MG63 (cell line): ENCODE results near the gene NOTO. TPM values are rescaled to one million over a fixed set of nuclear protein-coding genes. Genes with fewer than 3 reads are reported as not detected.

Source experiments
- DNase-seq: peaks from one replicate; pipeline ENCODE4 v3.0.0-alpha.2; 2020
- H3K27me3 ChIP-seq: fragments of 250-450 bp; sonication (Bioruptor Pico); 2 replicates; pipeline ENCODE4 v1.5.1; 2020; ENCODE audit warnings: mild to moderate bottlenecking, moderate library complexity
- H3K36me3 ChIP-seq: fragments of 250-450 bp; sonication (Bioruptor Pico); 2 replicates; pipeline ENCODE4 v1.5.1; 2020; ENCODE audit warnings: mild to moderate bottlenecking, moderate library complexity
- H3K4me3 ChIP-seq: fragments of 250-450 bp; sonication (Bioruptor Pico); 2 replicates; pipeline ENCODE4 v1.5.1; 2020; ENCODE audit warnings: mild to moderate bottlenecking, moderate library complexity
- H3K9me3 ChIP-seq: fragments of 250-450 bp; sonication (Bioruptor Pico); 2 replicates; pipeline ENCODE4 v1.5.1; 2020; ENCODE audit warnings: mild to moderate bottlenecking, moderate library complexity
- total RNA-seq: library from RNA; depleted of rRNA; stranded (reverse); fragments of >200 nt; shearing (Covaris generic); gene quantifications from 2 replicates; pipeline ENCODE4 v1.2.3, GENCODE V29; 2014; ENCODE audit warnings: low replicate concordance

NOTO gene
- total RNA-seq, 1 experiment from 2014 or later: 0.16 TPM

DNA sequence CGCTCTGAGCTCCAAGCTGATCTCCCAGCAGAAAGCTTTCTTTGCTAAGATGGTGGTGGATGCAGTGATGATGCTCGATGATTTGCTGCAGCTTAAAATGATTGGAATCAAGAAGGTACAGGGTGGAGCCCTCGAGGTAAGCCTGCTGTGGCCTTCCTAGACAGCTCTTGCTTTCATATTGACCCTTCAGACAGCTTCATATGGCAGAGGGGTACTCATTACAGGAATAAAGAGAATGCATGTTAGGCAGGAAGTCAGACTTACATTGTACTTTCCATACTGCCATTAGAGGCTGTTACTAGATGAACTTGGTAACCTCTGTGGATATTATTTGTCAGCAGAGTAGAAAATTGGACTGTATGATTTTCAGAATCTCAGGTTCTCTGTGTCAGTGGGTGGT lies 42.2 kb downstream of the NOTO start:
- H3K36me3 ChIP-seq: peaks cover 96% of the 10 kb centered on the region
- DNase-seq: no peak
- H3K9me3 ChIP-seq: no peaks in the 10 kb centered on the region

DNA sequence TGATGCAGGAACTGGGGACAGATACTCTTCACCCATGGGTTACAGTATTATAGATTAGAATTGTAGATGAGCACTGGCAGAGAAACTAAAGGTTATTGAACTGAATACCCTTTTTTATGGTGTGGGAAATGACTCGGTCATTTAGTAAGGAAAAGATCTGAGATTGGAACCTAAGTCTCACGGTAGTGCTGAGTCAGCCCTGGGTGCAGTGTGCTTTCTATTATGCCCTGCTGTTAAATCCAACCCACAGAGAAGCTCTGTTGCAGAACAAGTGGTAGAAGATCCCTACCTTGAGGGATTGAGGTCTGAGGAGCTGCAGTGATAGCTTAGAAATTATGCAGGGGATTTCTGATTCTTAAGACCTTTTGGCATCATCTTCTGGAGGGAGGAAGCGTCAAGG lies 44.5 kb downstream of the NOTO start:
- H3K36me3 ChIP-seq: peaks cover 92% of the 10 kb centered on the region
- no peak for DNase-seq

More for the DNA sequence above, 42.2 kb downstream of the NOTO start:
- no peaks in the 10 kb centered on the region for H3K27me3 ChIP-seq
- H3K4me3 ChIP-seq: no peak overlapping the region

DNA sequence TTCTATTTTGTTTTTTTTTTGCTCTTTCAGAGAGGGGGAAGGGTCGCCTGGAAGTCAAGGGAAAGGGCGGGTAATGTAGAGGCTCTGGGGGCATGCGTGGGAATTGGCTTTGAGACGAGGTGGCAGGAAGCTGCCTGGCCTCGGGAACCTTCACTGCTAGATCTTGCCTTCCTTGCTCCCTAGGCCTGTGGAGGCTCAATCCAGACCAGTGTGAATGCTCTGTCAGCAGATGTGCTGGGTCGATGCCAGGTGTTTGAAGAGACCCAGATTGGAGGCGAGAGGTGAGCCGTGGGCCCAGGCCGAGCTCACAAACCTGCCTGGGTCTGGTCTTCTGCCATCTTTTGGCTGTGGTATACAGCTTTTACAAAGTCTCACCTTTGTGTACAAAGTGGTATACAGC lies 47.3 kb downstream of the NOTO start:
- Histone ChIP-seq H3K9me3 (no peaks in the 10 kb centered on the region), H3K36me3 (peaks cover 86% of the 10 kb centered on the region), H3K4me3 (no peak overlapping the region), H3K27me3 (no peaks in the 10 kb centered on the region)
- DNase-seq: no peak

More for the DNA sequence above, 44.5 kb downstream of the NOTO start:
- no peaks in the 10 kb centered on the region for H3K27me3 ChIP-seq
- H3K9me3 ChIP-seq: no peaks in the 10 kb centered on the region
- H3K4me3 ChIP-seq: no peak overlapping the region

DNA sequence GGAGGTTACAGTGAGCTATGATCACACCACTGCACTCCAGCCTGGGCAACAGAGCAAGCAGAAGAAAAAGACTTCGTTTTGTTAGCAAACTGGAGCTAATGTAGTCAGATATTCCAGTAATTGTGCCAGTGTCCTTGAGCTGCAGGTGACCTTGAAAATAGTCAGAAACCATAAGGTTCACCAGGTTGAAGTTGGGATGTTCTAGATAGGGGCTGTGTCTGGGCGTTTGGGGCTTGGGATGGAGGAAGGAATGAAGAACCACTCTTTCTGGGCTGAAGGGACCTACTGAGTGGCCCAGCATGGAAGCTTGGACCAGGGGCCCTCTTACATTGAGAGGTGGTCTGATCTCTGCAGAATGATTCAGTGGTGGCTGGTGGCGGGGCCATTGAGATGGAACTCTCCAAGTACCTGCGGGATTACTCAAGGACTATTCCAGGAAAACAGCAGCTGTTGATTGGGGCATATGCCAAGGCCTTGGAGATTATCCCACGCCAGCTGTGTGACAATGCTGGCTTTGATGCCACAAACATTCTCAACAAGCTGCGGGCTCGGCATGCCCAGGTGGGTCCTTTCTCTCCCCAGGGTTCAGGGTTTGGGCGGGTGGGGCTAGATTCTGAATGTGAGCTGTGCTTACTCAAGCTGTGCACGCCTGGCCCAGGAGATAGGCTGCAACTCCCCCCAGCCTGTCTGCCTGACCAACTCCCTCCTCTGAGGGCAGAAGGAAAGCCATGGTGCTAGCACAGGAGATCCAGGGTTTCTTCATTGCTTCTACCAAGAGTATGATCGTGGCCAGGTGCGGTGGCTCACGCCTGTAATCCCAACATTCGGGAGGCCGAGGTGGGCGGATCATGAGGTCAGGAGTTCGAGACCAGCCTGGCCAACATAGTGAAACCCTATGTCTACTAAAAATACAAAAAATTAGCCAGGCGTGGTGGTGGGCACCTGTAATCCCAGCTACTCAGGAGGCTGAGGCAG lies 48.8 kb downstream of the NOTO start:
- no peak overlapping the region for H3K4me3 ChIP-seq
- H3K9me3 ChIP-seq: no peaks in the 10 kb centered on the region
- H3K27me3 ChIP-seq: no peaks in the 10 kb centered on the region
- no peak for DNase-seq
- H3K36me3 ChIP-seq: peaks cover 71% of the 10 kb centered on the region

DNA sequence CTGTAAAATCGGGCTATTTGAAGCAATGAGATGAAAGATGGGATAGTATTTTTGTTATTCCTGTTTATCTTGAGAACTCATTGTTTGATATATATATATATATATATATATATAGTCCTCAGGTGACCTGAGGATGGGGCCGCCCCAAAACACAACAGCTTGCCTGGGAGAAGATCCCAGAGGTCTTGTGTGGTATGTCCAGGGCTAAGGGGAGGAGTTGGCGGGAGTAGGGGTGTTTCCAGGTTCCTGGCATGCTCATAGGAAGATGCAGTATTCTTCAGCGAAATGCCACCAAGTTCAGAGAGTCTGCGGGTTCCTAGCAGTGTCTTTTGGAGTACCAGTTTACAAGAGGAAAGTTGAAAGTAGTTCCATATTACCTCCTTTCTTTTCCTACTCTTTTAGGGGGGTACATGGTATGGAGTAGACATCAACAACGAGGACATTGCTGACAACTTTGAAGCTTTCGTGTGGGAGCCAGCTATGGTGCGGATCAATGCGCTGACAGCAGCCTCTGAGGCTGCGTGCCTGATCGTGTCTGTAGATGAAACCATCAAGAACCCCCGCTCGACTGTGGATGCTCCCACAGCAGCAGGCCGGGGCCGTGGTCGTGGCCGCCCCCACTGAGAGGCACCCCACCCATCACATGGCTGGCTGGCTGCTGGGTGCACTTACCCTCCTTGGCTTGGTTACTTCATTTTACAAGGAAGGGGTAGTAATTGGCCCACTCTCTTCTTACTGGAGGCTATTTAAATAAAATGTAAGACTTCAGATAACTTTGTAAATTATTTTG lies 50.1 kb downstream of the NOTO start:
- H3K9me3 ChIP-seq: no peaks in the 10 kb centered on the region
- peaks cover 58% of the 10 kb centered on the region for H3K36me3 ChIP-seq

DNA sequence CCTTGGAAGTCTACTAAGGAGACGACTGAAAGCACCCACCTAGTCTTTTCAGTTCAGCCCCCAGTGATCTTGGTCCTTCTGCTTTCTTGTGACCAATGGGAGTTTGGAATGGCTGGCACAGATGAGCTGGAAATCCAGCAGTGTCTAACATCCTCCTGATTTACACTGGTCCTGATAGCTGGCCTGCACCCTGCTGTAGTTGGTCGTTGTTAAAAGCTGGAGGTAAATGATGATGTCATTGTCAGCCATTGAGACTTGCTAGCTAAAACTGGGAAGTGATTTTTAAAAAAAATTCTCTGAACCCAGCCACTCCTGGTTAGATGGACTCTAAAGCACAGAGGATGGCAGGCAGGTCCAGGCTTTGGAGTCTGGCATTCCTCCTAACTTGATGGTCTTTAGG lies 51.0 kb downstream of the NOTO start:
- no peaks in the 10 kb centered on the region for H3K27me3 ChIP-seq
- no peak overlapping the region for H3K4me3 ChIP-seq
- DNase-seq: no peak
- no peaks in the 10 kb centered on the region for H3K9me3 ChIP-seq
- peaks cover 51% of the 10 kb centered on the region for H3K36me3 ChIP-seq

More for the DNA sequence above, 50.1 kb downstream of the NOTO start:
- Histone ChIP-seq H3K4me3 (no peak overlapping the region), H3K27me3 (no peaks in the 10 kb centered on the region)
- no peak for DNase-seq

DNA sequence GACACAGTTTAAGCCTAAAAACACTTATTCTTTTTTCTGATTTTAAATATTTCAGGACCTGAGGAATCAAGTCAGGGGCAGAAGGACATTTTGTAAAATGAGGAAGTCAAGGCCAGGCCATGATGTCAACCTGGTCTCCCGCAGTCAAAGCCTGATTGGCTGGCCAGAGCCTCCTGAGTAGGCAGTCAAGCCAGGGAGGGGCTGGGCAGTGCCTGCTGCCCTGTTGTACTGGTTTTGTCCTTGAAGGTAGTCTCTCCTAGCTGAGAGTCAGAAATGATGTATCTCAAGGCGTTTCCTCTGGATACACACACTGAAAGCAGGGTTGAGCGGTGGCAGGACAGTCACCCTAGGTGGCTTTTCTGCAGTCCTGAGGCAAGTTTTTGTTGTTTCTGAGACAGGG lies 51.5 kb downstream of the NOTO start:
- H3K36me3 ChIP-seq: peaks cover 46% of the 10 kb centered on the region
- no peak overlapping the region for H3K4me3 ChIP-seq

DNA sequence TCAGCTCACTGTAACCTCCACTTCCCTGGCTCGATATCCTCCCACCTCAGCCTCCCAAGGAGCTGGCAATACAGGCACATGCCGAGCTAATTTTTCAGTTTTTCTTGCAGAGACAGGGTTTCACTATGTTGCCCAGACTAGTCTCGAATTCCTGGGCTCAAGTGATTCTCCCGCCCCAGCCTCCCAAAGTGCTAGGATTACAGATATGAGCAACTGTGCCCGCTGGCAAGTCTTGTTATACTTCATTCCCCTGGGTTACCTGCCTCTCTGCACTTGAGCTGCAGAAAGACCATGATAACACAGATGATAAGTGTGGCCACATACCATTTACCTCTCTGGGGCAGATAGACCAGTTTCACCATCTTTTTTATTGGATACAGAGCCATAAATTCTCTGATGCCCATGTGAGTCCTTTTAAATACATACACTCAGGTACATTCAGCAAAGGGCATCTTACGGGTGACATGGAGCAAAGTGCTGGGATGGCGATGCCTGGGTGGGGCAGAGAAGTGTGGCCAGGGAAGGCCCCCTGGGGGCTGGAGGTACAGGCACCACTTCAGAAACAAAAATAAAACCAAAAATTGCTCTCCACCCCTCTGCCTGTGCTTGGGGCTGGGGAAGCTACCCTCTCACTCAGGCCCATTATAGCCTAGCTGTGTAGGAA lies 52.1 kb downstream of the NOTO start:
- no peak for DNase-seq
- no peak overlapping the region for H3K4me3 ChIP-seq
- no peaks in the 10 kb centered on the region for H3K9me3 ChIP-seq
- no peaks in the 10 kb centered on the region for H3K27me3 ChIP-seq
- peaks cover 40% of the 10 kb centered on the region for H3K36me3 ChIP-seq

More for the DNA sequence above, 51.5 kb downstream of the NOTO start:
- H3K27me3 ChIP-seq: no peaks in the 10 kb centered on the region
- no peaks in the 10 kb centered on the region for H3K9me3 ChIP-seq
- DNase-seq: no peak

DNA sequence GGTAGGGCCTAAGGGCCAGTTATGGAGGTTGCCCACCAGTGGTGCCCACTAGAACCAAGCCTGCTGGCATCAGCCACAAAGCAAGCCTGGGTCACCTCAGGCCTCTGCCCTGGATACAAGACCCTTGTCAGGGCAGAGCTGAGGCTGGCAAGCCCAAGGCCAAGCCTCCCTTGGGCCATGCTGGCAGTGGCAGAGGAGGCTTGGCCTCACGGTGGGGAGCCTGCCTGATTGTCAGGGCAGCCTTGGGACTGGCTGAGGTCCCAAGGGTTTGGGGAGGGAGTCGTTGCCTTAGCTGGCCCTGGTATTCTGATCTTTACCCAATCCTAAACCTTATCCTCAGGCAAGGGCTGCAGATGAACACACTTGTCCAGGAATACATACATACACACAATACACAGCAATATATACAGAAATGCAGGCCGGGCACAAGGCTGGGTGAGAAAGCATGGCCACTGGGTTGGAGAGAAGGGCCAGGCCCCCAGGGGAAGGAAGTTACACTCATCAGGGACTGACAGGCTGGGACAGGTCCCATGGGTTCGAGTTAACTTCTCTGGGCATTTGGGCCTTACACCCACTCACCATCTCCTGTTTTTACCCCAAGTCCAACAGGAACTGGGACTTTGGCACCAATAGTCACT lies 52.8 kb downstream of the NOTO start:
- no peaks in the 10 kb centered on the region for H3K9me3 ChIP-seq
- peaks cover 34% of the 10 kb centered on the region for H3K36me3 ChIP-seq
- DNase-seq: no peak
- no peak overlapping the region for H3K4me3 ChIP-seq
- no peaks in the 10 kb centered on the region for H3K27me3 ChIP-seq

DNA sequence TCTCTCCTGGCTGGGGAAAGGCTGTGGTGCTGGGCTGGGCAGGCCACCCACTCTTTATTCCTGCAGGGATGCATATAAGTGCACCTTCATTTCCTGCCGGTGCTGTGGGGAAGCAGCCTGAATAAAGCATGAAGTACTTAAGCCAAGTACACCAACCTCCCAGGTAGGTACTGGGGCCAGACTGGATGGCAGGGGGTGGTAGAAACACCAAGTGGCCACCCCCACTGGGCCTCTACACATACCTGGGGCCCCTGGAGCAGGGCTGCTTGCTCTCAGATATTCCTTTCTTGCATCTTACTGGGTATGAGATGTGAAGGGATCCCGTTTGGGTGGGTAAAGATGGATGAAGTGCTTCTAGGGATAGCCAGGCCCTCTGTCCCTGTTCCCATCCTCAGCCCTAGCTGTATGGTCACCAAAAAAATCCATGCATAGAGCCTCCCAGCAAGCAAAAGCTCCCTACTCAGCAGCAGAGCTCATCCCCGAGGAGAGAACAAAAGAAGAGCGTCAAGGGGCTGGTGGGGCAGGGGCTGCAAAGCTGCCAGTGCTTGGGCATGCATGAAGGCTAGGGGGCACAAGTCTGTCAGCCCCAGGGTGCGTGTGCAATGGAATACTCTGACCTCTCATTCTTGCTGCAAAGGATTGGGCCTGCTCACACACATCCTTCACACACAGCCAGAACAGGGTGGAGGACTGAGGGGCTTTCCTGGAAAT lies 53.7 kb downstream of the NOTO start:
- Histone ChIP-seq H3K27me3 (no peaks in the 10 kb centered on the region), H3K9me3 (no peaks in the 10 kb centered on the region), H3K36me3 (peaks cover 24% of the 10 kb centered on the region), H3K4me3 (no peak overlapping the region)
- DNase-seq: no peak

DNA sequence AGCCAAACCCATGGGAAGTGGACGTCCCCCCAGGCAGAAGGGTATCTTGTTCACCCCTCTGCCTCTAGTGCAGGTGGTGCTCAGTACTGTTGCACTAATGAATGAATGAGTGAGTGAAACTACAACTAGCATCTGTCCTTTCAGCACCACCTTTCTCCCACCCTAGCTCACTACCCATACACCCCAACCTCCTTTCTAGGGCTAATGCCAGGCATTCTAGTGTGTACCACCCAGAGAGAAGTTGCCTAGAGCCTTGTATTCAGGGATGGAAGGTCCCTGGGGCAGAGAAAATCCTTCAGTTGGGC lies 54.2 kb downstream of the NOTO start:
- DNase-seq: no peak
- no peaks in the 10 kb centered on the region for H3K9me3 ChIP-seq
- H3K27me3 ChIP-seq: no peaks in the 10 kb centered on the region
- H3K4me3 ChIP-seq: no peak overlapping the region
- H3K36me3 ChIP-seq: peaks cover 21% of the 10 kb centered on the region

DNA sequence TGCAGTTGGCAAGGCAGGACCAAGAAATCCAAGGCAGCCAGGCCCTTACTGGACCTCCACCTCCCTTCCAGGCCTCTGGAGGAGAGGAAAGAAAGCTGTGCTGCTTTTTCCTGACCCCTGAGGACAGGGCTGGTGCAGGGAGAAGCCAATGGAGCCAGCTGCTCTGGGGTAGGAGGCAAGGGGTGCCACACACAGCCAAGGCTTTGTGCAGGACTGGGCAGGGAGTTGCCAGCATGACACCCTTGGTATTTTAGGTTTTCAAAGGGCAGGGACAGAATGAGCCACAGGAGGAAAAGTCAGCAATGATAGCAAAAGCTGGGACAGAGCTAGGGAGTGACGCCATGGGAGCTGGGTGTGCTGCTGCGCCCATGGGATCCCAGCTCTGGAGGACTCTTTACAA lies 54.6 kb downstream of the NOTO start:
- H3K9me3 ChIP-seq: no peaks in the 10 kb centered on the region
- no peak for DNase-seq
- H3K27me3 ChIP-seq: no peaks in the 10 kb centered on the region
- peaks cover 20% of the 10 kb centered on the region for H3K36me3 ChIP-seq
- H3K4me3 ChIP-seq: no peak overlapping the region

DNA sequence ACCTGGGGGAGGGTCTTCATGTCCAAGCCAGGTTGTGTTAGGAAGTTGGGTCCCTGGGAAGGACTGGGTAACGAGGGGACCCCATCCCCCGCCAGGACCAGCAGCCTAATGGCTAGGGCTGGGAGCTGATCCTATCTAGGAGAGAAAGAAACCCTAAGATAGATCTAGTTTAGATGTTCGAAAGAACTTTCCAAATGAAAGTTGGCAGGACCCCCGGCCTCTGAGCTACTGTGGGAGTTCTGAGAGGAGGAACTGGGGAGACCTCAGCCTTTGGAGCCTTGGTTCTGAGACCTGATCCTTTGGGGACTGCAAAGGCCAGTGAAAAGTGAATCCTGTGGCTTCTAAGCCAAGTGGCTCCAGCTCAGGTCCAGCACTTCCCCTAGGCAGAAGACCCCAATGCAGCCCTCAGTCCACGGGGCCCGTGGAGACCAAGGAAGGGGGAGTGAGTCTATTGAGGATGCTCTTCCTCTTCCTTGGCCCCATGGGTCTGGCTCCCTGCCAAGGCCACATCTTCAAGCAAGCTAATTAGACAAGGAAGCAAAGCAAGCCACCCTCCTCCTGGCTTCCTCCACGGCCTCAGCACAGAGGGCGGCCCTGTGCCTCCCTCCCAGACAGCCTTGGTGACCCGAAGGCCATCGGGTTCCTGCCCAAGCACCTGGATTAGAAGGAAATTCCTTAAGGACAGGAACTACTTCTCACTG lies 55.2 kb downstream of the NOTO start:
- no peak for DNase-seq
- Histone ChIP-seq H3K9me3 (no peaks in the 10 kb centered on the region), H3K27me3 (no peaks in the 10 kb centered on the region), H3K36me3 (peaks cover 20% of the 10 kb centered on the region), H3K4me3 (no peak overlapping the region)

DNA sequence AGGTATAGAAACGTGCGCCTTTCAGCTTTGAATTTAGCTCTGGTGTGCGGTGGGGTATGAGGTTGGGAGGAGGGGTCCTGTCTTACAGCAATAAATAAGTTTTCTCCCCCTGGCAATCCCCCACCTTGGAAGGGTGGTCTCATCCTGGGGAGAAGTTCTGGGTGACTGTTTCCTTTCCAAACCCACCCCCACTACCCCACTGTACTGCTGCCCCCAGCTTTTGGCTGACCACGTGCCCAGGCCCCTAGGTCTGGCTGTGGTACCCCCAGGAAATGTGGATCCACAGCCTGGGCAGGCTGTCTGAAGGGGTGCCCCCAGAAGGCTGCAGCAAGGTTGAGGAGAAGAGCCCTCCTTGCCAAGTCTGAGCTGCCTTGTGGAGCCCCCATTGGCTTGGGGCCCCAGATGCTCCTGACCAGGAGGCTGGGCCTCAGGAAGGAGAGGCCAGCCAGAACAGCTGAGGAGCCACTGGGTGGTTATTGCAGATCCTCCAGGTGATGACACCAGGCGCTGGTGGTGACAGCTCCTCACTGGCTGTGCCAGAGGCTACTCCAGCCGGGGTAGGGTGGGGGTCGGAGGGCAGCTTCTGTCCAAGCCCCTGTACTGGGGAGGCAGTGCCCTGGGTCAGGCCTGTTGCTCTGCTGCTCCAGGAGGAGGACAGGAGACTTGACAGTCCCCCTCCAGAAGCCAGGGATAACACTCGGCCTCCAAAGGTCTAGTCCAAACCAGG lies 56.0 kb downstream of the NOTO start:
- Histone ChIP-seq H3K9me3 (no peaks in the 10 kb centered on the region), H3K36me3 (peaks cover 12% of the 10 kb centered on the region), H3K4me3 (no peak overlapping the region), H3K27me3 (no peaks in the 10 kb centered on the region)
- DNase-seq: no peak

DNA sequence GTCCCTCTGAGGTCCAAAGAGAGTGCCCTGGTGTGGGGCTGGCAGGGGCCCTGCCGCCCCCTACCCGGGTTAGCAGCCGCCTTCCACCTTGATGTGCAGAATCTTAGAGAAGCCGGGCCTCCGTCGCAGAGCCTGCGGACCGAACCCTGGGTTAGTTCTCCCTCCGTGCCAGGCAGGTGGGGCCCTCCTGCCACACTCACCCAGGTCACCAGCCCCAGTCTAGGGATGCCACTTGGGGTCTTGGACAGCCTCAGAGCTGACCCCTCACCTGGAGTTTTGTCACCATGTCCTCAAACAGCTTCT lies 56.5 kb downstream of the NOTO start:
- H3K9me3 ChIP-seq: no peaks in the 10 kb centered on the region
- H3K27me3 ChIP-seq: no peaks in the 10 kb centered on the region
- peaks cover 7% of the 10 kb centered on the region for H3K36me3 ChIP-seq
- no peak for DNase-seq
- H3K4me3 ChIP-seq: no peak overlapping the region
